HepG2 (cell line): ENCODE data around the gene CCDC6. TPM values are rescaled to one million over a fixed set of nuclear protein-coding genes. Genes with fewer than 3 reads are reported as not detected.

Source experiments
- HBP1 ChIP-seq: IDR thresholded peaks from 2 replicates; pipeline ENCODE4 v1.6.1; 2016; ENCODE audit warnings: low read depth, control low read depth
- HMG20A ChIP-seq: IDR thresholded peaks from 2 replicates; pipeline ENCODE4 v1.6.1; 2016; ENCODE audit warnings: borderline replicate concordance
- MAZ ChIP-seq, 2 experiments: sonication (generic) in 1 of 2; formaldehyde crosslinking in 1 of 2; IDR thresholded peaks; 2 replicates each; pipeline versions ENCODE4 v1.5.0 to v1.6.1; 2012 to 2020; ENCODE audit warnings: low read depth in 2 of 2, mild to moderate bottlenecking in 2 of 2, borderline replicate concordance in 1 of 2, improper control_type of control experiment in 1 of 2, low read length in 1 of 2, missing genetic modification reagents in 1 of 2, moderate library complexity in 1 of 2
- MYPOP ChIP-seq: sonication (generic); formaldehyde crosslinking; IDR thresholded peaks from 2 replicates; pipeline ENCODE4 v1.8.1; 2023; ENCODE audit warnings: mild to moderate bottlenecking, moderate library complexity, missing genetic modification reagents
- NFAT5 ChIP-seq: sonication (generic); formaldehyde crosslinking; IDR thresholded peaks from 2 replicates; pipeline ENCODE4 v1.4.0; 2020; ENCODE audit warnings: missing genetic modification reagents
- NRL ChIP-seq: sonication (generic); formaldehyde crosslinking; IDR thresholded peaks from 2 replicates; pipeline ENCODE4 v1.5.0; 2020; ENCODE audit warnings: missing genetic modification reagents, mild to moderate bottlenecking, moderate library complexity, borderline replicate concordance
- PRDM10 ChIP-seq: sonication (generic); formaldehyde crosslinking; IDR thresholded peaks from 2 replicates; pipeline ENCODE4 v1.4.0; 2020; ENCODE audit warnings: low read depth, missing genetic modification reagents
- SNAPC2 ChIP-seq: sonication (generic); formaldehyde crosslinking; IDR thresholded peaks from 2 replicates; pipeline ENCODE4 v1.8.1; 2022; ENCODE audit warnings: mild to moderate bottlenecking, missing genetic modification reagents
- SP5 ChIP-seq: IDR thresholded peaks from 2 replicates; pipeline ENCODE4 v1.6.1; 2016; ENCODE audit warnings: low read depth, borderline replicate concordance
- ZNF678 ChIP-seq: sonication (generic); formaldehyde crosslinking; IDR thresholded peaks from 2 replicates; pipeline ENCODE4 v1.4.0; 2020; ENCODE audit warnings: mild to moderate bottlenecking, missing genetic modification reagents
- polyA plus RNA-seq, 8 experiments: library from polyadenylated mRNA; depleted of rRNA in 3 of 8; stranded (reverse) in 7 of 8; unstranded in 1 of 8; fragments of >200 nt; fragmentation: Illumina TruSeq in 4 of 8; extraction: Trizol in 4 of 8; gene quantifications; 2 replicates each; pipeline versions ENCODE4 v1.2.1 to v1.2.3, GENCODE V29; 2011 to 2016; ENCODE audit warnings: low read depth in 4 of 8, missing spikeins in 1 of 8, mixed read lengths in 1 of 8; ENCODE audit not compliant: insufficient read depth in 1 of 8
- total RNA-seq, 5 experiments: library from RNA; depleted of rRNA; stranded (reverse); fragments of >200 nt; fragmentation: Illumina TruSeq; extraction: Trizol; gene quantifications; 2 replicates each; pipeline ENCODE4 v1.2.3, GENCODE V29; 2016; ENCODE audit warnings: low read depth in 1 of 5

The CCDC6 gene
- total and polyA plus RNA-seq, 2 of the 13 experiments (the other 11 are each of a cell fraction or from before 2014, with no cell fraction given) = 17.9 to 18.3 TPM

GRCh38 chr10:59906417-59907202 lies at the start of gene CCDC6 (continued):
- TF ChIP-seq PRDM10 = peak; percentile 66; the same call in 1 of the 2 replicates
- no peak for TF ChIP-seq HBP1 (CRISPR knock-in tag)
- no peak; the same call in 1 of the 2 replicates for TF ChIP-seq HMG20A (CRISPR knock-in tag)
- peak; percentile 57; the same call in 1 of the 2 replicates for TF ChIP-seq ZNF678 (CRISPR knock-in tag)
- peak; percentile 98 for TF ChIP-seq MYPOP (CRISPR knock-in tag)
- peak; percentile 7; the same call in 1 of the 2 replicates for TF ChIP-seq SP5
- peak; percentile 36; the same call in 1 of the 2 replicates for TF ChIP-seq MAZ (IDR thresholded peaks at IDR 0.05; ENCODE audit: borderline replicate concordance, low read depth, low read length)
- peak; percentile 88; the same call in 1 of the 2 replicates for TF ChIP-seq MAZ (CRISPR knock-in tag; IDR thresholded peaks at IDR 0.05; ENCODE audit: low read depth)
- 0 out of 2 replicates have a peak, but pooled peaks have one; percentile 36 for TF ChIP-seq NRL
- TF ChIP-seq SNAPC2 (CRISPR knock-in tag) = peak; percentile 69; the same call in 1 of the 2 replicates
- TF ChIP-seq NFAT5 = no peak
